Effector memory CD8-positive, alpha-beta T cell (primary cell): ENCODE results near the gene SLC12A2.

ENCODE experiments used
- ATAC-seq: fragments of 150-1000 bp; cut with Tn5 transposase; replicated peaks from 2 replicates; pipeline ENCODE4 v1.10.0; 2021; ENCODE audit warnings: mild to moderate bottlenecking, moderate library complexity
- DNase-seq, 3 experiments: peaks; one replicate each; pipeline ENCODE4 v3.0.0; 2021
- H3K27ac Mint-ChIP-seq, 2 donors: one replicate each; pipeline ENCODE4 v1.8.0; 2022; ENCODE audit warnings: mild to moderate bottlenecking in 2 of 2, mixed read lengths in 2 of 2, moderate library complexity in 2 of 2
- H3K27me3 Mint-ChIP-seq, 2 donors: one replicate each; pipeline ENCODE4 v1.8.0; 2022; ENCODE audit warnings: mixed read lengths in 2 of 2
- H3K36me3 Mint-ChIP-seq: one replicate; pipeline ENCODE4 v1.8.0; 2022; ENCODE audit warnings: mild to moderate bottlenecking, moderate library complexity, mixed read lengths; ENCODE audit not compliant: insufficient read depth
- H3K4me1 Mint-ChIP-seq, 2 donors: one replicate each; pipeline ENCODE4 v1.8.0; 2022; ENCODE audit warnings: low read depth in 2 of 2, mixed read lengths in 2 of 2
- H3K4me3 Mint-ChIP-seq, 2 donors: one replicate each; pipeline ENCODE4 v1.8.0; 2022; ENCODE audit warnings: mild to moderate bottlenecking in 2 of 2, mixed read lengths in 2 of 2, moderate library complexity in 2 of 2
- H3K9me3 Mint-ChIP-seq, 2 donors: one replicate each; pipeline ENCODE4 v1.8.0; 2022; ENCODE audit warnings: mixed read lengths in 2 of 2

SLC12A2 gene

GRCh38 chr5:128081111-128081851 is 2.3 kb upstream of the SLC12A2 start:
- H3K27me3 Mint-ChIP-seq: no peaks in the 10 kb centered on the region
- peaks cover 30 to 48% of the 10 kb centered on the region in 2 donors for H3K4me1 Mint-ChIP-seq
- H3K4me3 Mint-ChIP-seq: peak overlapping the region; percentile 82 to 85
- peaks cover 29% of the 10 kb centered on the region for H3K36me3 Mint-ChIP-seq
- ATAC-seq (no peak), DNase-seq (no peak)
- peak overlapping the region; percentile 93 to 97 for H3K27ac Mint-ChIP-seq
- H3K9me3 Mint-ChIP-seq: no peaks in the 10 kb centered on the region

- Mint-ChIP-seq H3K4me1 (peaks cover 35 to 56% of the 10 kb centered on the region in 2 donors), H3K27me3 (no peaks in the 10 kb centered on the region), H3K4me3 (peak overlapping the region; percentile 82 to 85), H3K9me3 (no peaks in the 10 kb centered on the region), H3K27ac (peak overlapping the region; percentile 93 to 97), H3K36me3 (peaks cover 29% of the 10 kb centered on the region)
- ATAC-seq (peak; percentile 57), DNase-seq (no peak)
Measured at GRCh38 chr5:128082551-128083032, 974 bp upstream of the SLC12A2 start.

GRCh38 chr5:128083811-128084227 is 253 bp downstream of the SLC12A2 start:
- H3K27me3 Mint-ChIP-seq: no peaks in the 10 kb centered on the region
- no peaks in the 10 kb centered on the region for H3K9me3 Mint-ChIP-seq
- DNase-seq (no peak), ATAC-seq (peak; percentile 11)
- H3K4me1 Mint-ChIP-seq: peaks cover 39 to 56% of the 10 kb centered on the region in 2 donors
- peak overlapping the region in 1 of 2 donors; percentile 67 for H3K27ac Mint-ChIP-seq
- H3K4me3 Mint-ChIP-seq: peak overlapping the region; percentile 82 to 86
- H3K36me3 Mint-ChIP-seq: peaks cover 29% of the 10 kb centered on the region

GRCh38 chr5:128084228-128085167 is 932 bp downstream of the SLC12A2 start:
- Mint-ChIP-seq H3K4me3 (peak overlapping the region; percentile 84 to 86), H3K4me1 (peaks cover 35 to 51% of the 10 kb centered on the region in 2 donors), H3K27me3 (no peaks in the 10 kb centered on the region), H3K9me3 (no peaks in the 10 kb centered on the region), H3K36me3 (peaks cover 29% of the 10 kb centered on the region), H3K27ac (peak overlapping the region; percentile 55 to 67)
- DNase-seq: peak; percentile 25 to 34 (median 33)
- ATAC-seq: no peak

GRCh38 chr5:128085413-128085812 is 1.8 kb downstream of the SLC12A2 start:
- Mint-ChIP-seq H3K9me3 (no peaks in the 10 kb centered on the region), H3K27me3 (no peaks in the 10 kb centered on the region), H3K4me1 (peaks cover 31 to 47% of the 10 kb centered on the region in 2 donors), H3K27ac (no peak overlapping the region), H3K4me3 (peak overlapping the region; percentile 84 to 86), H3K36me3 (peaks cover 29% of the 10 kb centered on the region)
- ATAC-seq (no peak), DNase-seq (no peak)

- H3K27ac Mint-ChIP-seq: no peak overlapping the region
- DNase-seq (no peak), ATAC-seq (no peak)
- peaks cover 28 to 30% of the 10 kb centered on the region in 2 donors for H3K4me1 Mint-ChIP-seq
- no peak overlapping the region for H3K4me3 Mint-ChIP-seq
- H3K27me3 Mint-ChIP-seq: no peaks in the 10 kb centered on the region
- no peaks in the 10 kb centered on the region for H3K36me3 Mint-ChIP-seq
- no peaks in the 10 kb centered on the region for H3K9me3 Mint-ChIP-seq
Measured at GRCh38 chr5:128091579-128091978, 8.0 kb downstream of the SLC12A2 start.

GRCh38 chr5:128092144-128092543 is 8.6 kb downstream of the SLC12A2 start:
- H3K4me3 Mint-ChIP-seq: no peak overlapping the region
- H3K9me3 Mint-ChIP-seq: no peaks in the 10 kb centered on the region
- ATAC-seq (no peak), DNase-seq (no peak)
- H3K27me3 Mint-ChIP-seq: no peaks in the 10 kb centered on the region
- H3K27ac Mint-ChIP-seq: no peak overlapping the region
- no peaks in the 10 kb centered on the region for H3K36me3 Mint-ChIP-seq
- H3K4me1 Mint-ChIP-seq: peaks cover 26% of the 10 kb centered on the region in 2 donors

- Mint-ChIP-seq H3K4me3 (no peak overlapping the region), H3K9me3 (no peaks in the 10 kb centered on the region), H3K36me3 (no peaks in the 10 kb centered on the region), H3K27me3 (no peaks in the 10 kb centered on the region), H3K4me1 (peaks cover 18 to 19% of the 10 kb centered on the region in 2 donors), H3K27ac (no peak overlapping the region)
- no peak for ATAC-seq
- DNase-seq: no peak
Measured at GRCh38 chr5:128093368-128093767, 9.8 kb downstream of the SLC12A2 start.

- ATAC-seq: no peak
- DNase-seq: no peak
- peaks cover 2% of the 10 kb centered on the region for H3K36me3 Mint-ChIP-seq
- no peak overlapping the region for H3K4me3 Mint-ChIP-seq
- peaks cover 0 to 4% of the 10 kb centered on the region in 2 donors for H3K9me3 Mint-ChIP-seq
- H3K27ac Mint-ChIP-seq: no peak overlapping the region
- no peaks in the 10 kb centered on the region for H3K27me3 Mint-ChIP-seq
- H3K4me1 Mint-ChIP-seq: peaks cover 8 to 11% of the 10 kb centered on the region in 2 donors
Measured at GRCh38 chr5:128097224-128097623, 13.7 kb downstream of the SLC12A2 start.

- Mint-ChIP-seq H3K9me3 (peaks cover 0 to 4% of the 10 kb centered on the region in 2 donors), H3K4me3 (no peak overlapping the region), H3K36me3 (peaks cover 2% of the 10 kb centered on the region), H3K4me1 (peaks cover 8 to 11% of the 10 kb centered on the region in 2 donors), H3K27ac (no peak overlapping the region), H3K27me3 (no peaks in the 10 kb centered on the region)
- ATAC-seq: no peak
- no peak for DNase-seq
Measured at GRCh38 chr5:128097781-128098180, 14.2 kb downstream of the SLC12A2 start.

GRCh38 chr5:128099944-128100343 is 16.4 kb downstream of the SLC12A2 start:
- no peak overlapping the region for H3K27ac Mint-ChIP-seq
- no peak for DNase-seq
- no peaks in the 10 kb centered on the region for H3K27me3 Mint-ChIP-seq
- peaks cover 2% of the 10 kb centered on the region for H3K36me3 Mint-ChIP-seq
- peaks cover 0 to under 1% of the 10 kb centered on the region in 2 donors for H3K4me1 Mint-ChIP-seq
- ATAC-seq: no peak
- peaks cover 0 to 4% of the 10 kb centered on the region in 2 donors for H3K9me3 Mint-ChIP-seq
- no peak overlapping the region for H3K4me3 Mint-ChIP-seq

- Mint-ChIP-seq H3K4me1 (peaks cover 1 to 6% of the 10 kb centered on the region in 2 donors), H3K4me3 (no peak overlapping the region), H3K36me3 (peaks cover 6% of the 10 kb centered on the region), H3K27me3 (no peaks in the 10 kb centered on the region), H3K27ac (no peak overlapping the region), H3K9me3 (peaks cover 0 to 4% of the 10 kb centered on the region in 2 donors)
- ATAC-seq: no peak
- no peak for DNase-seq
Measured at GRCh38 chr5:128100860-128101557, 17.4 kb downstream of the SLC12A2 start.

- Mint-ChIP-seq H3K27me3 (no peaks in the 10 kb centered on the region), H3K36me3 (peaks cover 6% of the 10 kb centered on the region), H3K27ac (no peak overlapping the region), H3K9me3 (peaks cover 0 to 4% of the 10 kb centered on the region in 2 donors), H3K4me1 (peaks cover 1 to 6% of the 10 kb centered on the region in 2 donors), H3K4me3 (no peak overlapping the region)
- DNase-seq (no peak), ATAC-seq (no peak)
Measured at GRCh38 chr5:128101676-128102075, 18.1 kb downstream of the SLC12A2 start.
